GM23248 (cell line): ENCODE data around the gene HELZ2.

Experiments
- EZH2 ChIP-seq: fragments of 200-600 bp; sonication (generic); IDR thresholded peaks from 2 replicates; pipeline ENCODE4 v1.6.1; 2018; ENCODE audit warnings: antibody characterized with exemption, mild to moderate bottlenecking; ENCODE audit not compliant: insufficient read depth, poor library complexity, severe bottlenecking
- EZH2phosphoT487 ChIP-seq: fragments of 200-600 bp; sonication (generic); IDR thresholded peaks from 2 replicates; pipeline ENCODE4 v1.6.1; 2018; ENCODE audit warnings: antibody characterized with exemption, moderate library complexity, mild to moderate bottlenecking, low read depth; ENCODE audit not compliant: insufficient read depth

DNA sequence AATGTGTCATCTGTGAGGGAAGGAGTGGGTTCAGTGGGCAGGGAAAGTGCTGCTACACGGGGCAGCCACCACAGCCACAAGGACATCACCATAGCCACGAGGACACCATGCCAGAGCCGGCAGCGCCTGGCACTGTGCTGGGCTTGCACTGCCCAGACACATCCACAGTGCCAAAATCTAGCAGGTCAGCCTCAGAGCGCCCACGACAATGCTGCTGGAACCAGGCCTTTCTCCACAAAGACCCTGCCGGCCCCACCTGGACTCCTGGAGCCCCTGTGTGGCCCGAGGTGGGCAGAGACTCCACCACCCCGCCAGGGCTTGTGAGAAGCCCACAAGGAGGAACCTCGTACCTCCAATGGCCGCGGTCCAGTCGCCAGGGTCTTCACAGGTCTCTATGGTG, 18.6 kb upstream of the HELZ2 start:
- TF ChIP-seq EZH2, result no peak
- no peak for TF ChIP-seq EZH2phosphoT487
